ENCODE measurements around the gene ERLEC1. TPM values are rescaled to one million over a fixed set of nuclear protein-coding genes. Genes with fewer than 3 reads are reported as not detected.
"Not testable (repeated sequence)": the region's sequence is repeated elsewhere in the genome, so short reads cannot be mapped to it uniquely, and the experiment has no call there.

The ERLEC1 gene
- total RNA-seq, 1 experiment from 2014 or later, result 79.2 TPM

DNA sequence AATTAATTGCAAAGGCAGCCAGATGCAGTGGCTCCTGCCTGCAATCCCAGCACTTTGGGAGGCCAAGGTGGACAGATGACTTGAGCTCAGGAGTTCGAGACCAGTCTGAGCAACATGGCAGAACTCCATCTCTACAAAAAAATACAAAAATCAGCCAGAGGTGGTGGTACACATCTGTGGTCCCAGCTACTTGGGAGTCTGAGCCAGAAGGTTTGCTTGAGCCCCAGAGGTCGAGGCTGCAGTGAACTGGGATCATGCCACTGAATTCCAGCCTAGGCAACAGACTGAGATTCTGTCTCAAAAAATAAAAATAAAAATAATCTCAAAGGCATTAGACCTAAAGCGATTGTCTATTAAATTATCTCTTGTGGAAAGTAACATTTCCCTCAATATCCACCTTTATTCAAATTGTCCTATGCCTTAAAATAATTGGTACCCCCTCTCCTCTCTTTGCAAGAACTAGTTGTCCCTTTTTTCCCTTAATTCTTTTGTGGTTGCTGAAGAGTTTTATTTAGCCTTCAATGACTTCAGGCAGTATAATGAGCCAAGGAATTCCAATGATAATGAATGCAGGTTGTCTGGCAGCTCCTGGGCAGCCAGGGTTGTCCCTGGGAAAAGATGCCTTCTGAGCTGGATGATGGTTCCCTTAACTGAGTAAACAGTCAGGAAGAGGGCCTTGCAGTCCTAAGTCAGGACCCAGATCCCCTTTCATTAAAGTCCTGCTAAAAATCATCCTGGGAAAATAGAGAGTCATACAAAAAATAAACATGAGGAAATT is 40.7 kb downstream of the ERLEC1 start:
- no peak overlapping the region for H3K4me3 ChIP-seq
- 0 out of 2 replicates have a peak, but pooled peaks cover 2% of the 10 kb centered on the region for H3K9me3 ChIP-seq (replicated peaks)
- no peak overlapping the region for H3K27ac ChIP-seq
- DNase-seq (ENCODE audit: low read depth in 1 of 2, low spot score in 2 of 2), result no peak
- no peaks in the 10 kb centered on the region for H3K27me3 ChIP-seq (replicated peaks)
- H3K4me1 ChIP-seq (replicated peaks), result no peaks in the 10 kb centered on the region
- H3K36me3 ChIP-seq, result no peaks in the 10 kb centered on the region

DNA sequence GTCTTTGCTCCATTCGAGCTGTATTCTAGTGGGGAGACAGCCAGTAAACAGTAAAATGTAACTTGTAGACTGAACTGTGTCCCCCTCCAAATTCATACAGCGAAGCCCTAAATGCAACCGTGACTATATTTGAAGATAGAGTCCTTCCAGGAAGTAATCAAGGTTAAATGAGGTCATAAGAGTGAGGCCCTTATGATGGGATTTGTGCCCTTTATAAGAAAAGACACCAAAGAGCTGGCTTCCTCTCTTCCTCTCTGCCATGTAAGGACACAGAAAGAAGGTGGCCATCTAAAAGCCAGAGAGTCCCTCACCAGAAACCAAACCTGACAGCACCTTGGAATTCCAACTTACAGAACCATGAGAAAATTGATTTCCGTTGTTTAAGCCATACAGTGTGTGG is 41.5 kb downstream of the ERLEC1 start:
- 0 out of 2 replicates have a peak, but pooled peaks cover 2% of the 10 kb centered on the region for H3K9me3 ChIP-seq (replicated peaks)
- no peak overlapping the region for H3K4me3 ChIP-seq
- H3K36me3 ChIP-seq, result no peaks in the 10 kb centered on the region
- no peaks in the 10 kb centered on the region for H3K4me1 ChIP-seq (replicated peaks)
- no peak for DNase-seq (ENCODE audit: low read depth in 1 of 2, low spot score in 2 of 2)
- no peak overlapping the region for H3K27ac ChIP-seq
- H3K27me3 ChIP-seq (replicated peaks), result no peaks in the 10 kb centered on the region

DNA sequence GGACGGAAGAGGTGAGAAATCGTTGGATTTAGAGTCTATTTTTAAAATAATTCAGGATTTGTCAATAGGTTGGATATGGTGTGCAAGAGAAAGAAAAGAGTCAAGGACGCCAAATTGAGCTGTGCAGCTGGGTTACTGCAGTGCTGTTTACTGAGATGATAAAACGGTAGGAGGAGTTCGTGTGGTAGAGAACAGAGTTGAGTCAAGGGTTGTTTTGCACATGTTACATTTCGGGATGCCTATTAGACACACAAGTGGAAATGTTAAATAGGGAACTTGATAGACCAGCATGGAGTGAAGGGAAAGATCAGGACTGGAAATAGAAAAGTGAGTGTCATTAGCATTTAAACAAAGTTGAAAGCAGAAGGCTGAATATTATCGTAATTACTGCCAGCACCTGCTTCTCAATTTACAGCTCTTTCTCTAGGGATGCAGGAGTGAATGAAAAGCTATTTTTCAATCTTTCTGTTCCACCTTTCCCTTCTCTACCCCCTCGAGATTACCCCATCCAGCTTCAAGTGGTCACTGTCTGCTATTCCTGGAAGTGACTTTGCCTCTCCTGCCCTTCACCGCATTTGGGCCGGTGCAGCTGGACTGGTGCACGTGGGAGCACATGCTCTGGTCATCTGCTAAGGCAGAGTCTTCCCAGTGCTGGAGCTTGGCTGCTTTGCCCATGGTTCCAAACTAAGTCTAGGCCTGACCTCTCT is 42.6 kb downstream of the ERLEC1 start:
- no peak overlapping the region for H3K27ac ChIP-seq
- no peak for DNase-seq (ENCODE audit: low read depth in 1 of 2, low spot score in 2 of 2)
- H3K36me3 ChIP-seq, result no peaks in the 10 kb centered on the region
- no peaks in the 10 kb centered on the region for H3K27me3 ChIP-seq (replicated peaks)
- H3K4me3 ChIP-seq, result no peak overlapping the region
- H3K9me3 ChIP-seq (replicated peaks), result 0 out of 2 replicates have a peak, but pooled peaks cover 2% of the 10 kb centered on the region
- H3K4me1 ChIP-seq (replicated peaks), result no peaks in the 10 kb centered on the region

DNA sequence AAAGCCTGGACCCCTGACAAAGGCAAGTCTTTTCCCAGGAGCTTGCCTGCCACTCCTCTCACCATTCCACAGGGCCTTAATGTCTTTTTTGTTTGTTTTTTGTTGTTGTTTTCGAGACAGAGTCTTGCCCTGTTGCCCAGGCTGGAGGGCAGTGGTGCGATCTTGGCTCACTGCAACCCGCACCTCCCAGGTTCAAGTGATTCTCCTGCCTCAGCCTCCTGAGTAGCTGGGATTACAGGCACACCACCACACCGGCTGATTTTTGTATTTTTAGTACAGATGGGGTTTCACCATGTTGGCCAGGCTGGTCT is 43.1 kb downstream of the ERLEC1 start:
- not testable (repeated sequence) for H3K27ac ChIP-seq; H3K36me3 ChIP-seq; H3K9me3 ChIP-seq (replicated peaks); H3K4me1 ChIP-seq (replicated peaks); DNase-seq (ENCODE audit: low read depth in 1 of 2, low spot score in 2 of 2); H3K4me3 ChIP-seq; H3K27me3 ChIP-seq (replicated peaks)

DNA sequence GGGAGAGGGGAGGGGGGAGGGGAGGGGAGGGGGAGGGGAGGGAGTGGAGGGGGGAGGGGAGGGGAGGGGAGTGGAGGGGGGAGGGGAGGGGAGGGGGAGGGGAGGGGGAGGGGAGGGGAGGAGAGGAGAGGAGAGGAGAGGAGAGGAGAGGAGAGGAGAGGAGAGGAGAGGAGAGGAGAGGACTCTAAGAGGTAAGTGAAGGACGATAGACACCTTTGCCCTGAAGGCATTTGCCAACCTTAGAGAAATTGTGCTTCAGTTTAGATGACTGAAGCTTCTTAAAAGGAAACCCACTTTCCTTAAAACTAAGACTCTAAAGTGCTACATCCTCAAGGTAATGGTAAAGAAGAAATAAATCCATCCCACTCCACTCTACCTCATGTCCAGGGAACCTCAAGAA is 53.7 kb downstream of the ERLEC1 start:
- Histone ChIP-seq H3K27me3 (replicated peaks) (no peaks in the 10 kb centered on the region), H3K4me1 (replicated peaks) (no peaks in the 10 kb centered on the region; the same call in 1 of the 2 replicates), H3K27ac (no peak overlapping the region), H3K36me3 (no peaks in the 10 kb centered on the region), H3K9me3 (replicated peaks) (no peaks in the 10 kb centered on the region), H3K4me3 (no peak overlapping the region)
- no peak for DNase-seq (ENCODE audit: low read depth in 1 of 2, low spot score in 2 of 2)

DNA sequence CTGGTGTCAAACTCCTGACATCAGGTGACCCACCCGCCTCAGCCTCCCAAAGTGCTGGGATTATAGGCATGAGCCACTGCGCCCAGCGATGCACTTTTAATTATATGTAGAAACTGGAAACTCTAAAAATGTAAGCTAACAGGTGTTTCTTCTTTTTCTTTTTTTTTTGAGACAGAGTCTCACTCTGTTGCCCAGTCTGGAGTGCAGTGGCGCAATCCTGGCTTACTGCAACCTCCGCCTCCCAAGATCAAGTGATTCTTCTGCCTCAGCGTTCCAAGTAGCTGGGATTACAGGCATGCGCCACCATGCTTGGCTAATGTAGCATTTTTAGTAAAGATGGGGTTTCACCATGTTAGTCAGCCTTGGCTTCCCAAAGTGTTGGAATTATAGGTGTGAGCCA is 54.8 kb downstream of the ERLEC1 start:
- H3K9me3 ChIP-seq (replicated peaks); DNase-seq (ENCODE audit: low read depth in 1 of 2, low spot score in 2 of 2); H3K36me3 ChIP-seq; H3K4me1 ChIP-seq (replicated peaks); H3K4me3 ChIP-seq; H3K27ac ChIP-seq; H3K27me3 ChIP-seq (replicated peaks): not testable (repeated sequence)

DNA sequence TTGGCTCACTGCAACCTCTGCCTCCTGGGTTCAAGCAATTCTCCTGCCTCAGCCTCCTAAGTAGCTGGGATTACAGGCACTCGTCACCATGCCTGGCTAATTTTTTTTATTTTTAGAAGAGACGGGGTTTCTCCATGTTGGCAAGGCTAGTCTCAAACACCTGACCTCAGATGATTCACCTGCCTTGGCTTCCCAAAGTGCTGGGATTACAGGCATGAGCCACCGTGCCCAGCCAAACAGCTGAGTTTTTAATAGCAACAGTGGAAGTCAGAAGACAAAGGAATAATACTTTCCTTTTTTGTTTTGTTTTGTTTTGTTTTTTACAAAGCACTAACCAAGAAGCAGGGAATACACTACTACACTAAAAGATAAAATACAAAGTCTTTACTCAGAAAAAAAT is 56.0 kb downstream of the ERLEC1 start:
- DNase-seq (ENCODE audit: low read depth in 1 of 2, low spot score in 2 of 2), result no peak
- H3K27me3 ChIP-seq (replicated peaks), result no peaks in the 10 kb centered on the region
- H3K36me3 ChIP-seq, result peaks cover under 1% of the 10 kb centered on the region; the same call in 1 of the 2 replicates
- no peak overlapping the region for H3K27ac ChIP-seq
- no peaks in the 10 kb centered on the region for H3K9me3 ChIP-seq (replicated peaks)
- H3K4me3 ChIP-seq, result no peak overlapping the region
- no peaks in the 10 kb centered on the region; the same call in 1 of the 2 replicates for H3K4me1 ChIP-seq (replicated peaks)

DNA sequence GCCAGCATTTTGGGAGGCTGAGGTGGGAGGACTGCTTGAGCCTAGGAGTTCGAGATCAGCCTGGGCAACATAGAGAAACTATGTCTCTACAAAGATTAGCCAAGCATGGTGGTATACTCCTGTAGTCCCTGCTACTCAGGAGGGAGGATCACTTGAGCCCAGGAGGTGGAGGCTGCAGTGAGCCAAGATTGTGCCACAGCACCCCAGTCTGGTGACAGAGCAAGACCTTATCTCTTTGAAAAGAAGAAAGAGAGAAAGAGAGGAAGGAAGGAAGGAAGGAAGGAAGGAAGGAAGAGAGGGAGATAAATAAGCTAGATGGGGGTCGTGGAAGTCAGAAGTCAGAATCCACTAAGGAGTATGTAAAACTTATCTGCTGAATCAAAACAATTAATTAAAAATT is 56.8 kb downstream of the ERLEC1 start:
- H3K4me3 ChIP-seq, result no peak overlapping the region
- no peaks in the 10 kb centered on the region for H3K9me3 ChIP-seq (replicated peaks)
- H3K27ac ChIP-seq, result no peak overlapping the region
- H3K36me3 ChIP-seq, result peaks cover 3% of the 10 kb centered on the region; the same call in 1 of the 2 replicates
- no peak for DNase-seq (ENCODE audit: low read depth in 1 of 2, low spot score in 2 of 2)
- no peaks in the 10 kb centered on the region for H3K27me3 ChIP-seq (replicated peaks)
- H3K4me1 ChIP-seq (replicated peaks), result no peaks in the 10 kb centered on the region; the same call in 1 of the 2 replicates

DNA sequence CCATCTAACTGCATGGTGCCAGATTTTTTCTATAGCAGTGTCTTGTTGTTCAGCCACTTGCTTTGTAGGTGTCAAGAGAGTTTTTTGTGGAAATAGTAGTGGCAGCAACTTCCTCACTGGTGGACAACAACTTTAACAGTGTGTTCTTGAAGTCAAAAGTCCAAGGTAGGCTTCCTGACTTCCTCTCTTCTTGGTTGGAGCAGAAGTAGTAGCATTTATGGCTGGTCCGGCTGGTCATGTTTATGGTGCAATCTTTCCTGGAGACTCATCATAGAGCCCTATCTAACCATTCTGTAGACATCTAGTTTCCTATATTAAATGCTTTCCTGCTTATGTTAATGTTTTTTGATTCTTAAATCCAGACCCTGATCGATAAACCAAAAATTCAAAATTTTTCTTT is 61.2 kb downstream of the ERLEC1 start:
- no peaks in the 10 kb centered on the region; the same call in 1 of the 2 replicates for H3K4me1 ChIP-seq (replicated peaks)
- DNase-seq (ENCODE audit: low read depth in 1 of 2, low spot score in 2 of 2), result no peak
- no peaks in the 10 kb centered on the region for H3K27me3 ChIP-seq (replicated peaks)
- no peak overlapping the region for H3K27ac ChIP-seq
- H3K36me3 ChIP-seq, result peaks cover 9% of the 10 kb centered on the region
- no peaks in the 10 kb centered on the region for H3K9me3 ChIP-seq (replicated peaks)
- H3K4me3 ChIP-seq, result no peak overlapping the region

DNA sequence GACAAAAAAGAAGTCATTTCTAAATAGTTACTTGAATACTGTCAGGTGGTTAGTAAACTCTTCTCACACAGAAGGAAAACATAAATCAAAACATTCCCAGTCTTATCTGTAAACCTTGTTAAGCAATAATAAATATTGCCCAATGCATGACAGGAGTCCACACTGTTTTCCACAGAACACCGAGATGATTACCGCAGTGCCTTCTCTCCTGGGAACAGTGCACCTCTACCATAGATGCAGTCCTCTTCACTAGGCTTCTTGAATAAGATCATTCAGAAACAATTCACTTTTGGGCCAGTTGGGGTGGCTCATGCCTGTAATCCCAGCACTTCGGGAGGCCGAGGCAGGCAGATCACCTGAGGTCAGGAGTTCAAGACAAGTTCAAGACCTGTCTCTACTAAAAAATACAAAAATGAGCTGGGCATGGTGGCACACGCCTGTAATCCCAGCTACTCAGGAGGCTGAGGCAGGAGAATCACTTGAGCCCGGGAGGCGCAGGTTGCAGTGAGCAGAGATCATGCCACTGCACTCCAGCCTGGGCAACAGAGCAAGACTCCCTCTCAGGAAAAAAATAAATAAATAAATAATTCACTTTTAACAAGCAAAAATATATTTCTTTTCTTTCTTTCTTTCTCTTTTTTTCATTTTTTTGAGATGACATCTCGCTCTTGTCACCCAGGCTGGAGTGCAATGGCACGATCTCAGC is 64.4 kb downstream of the ERLEC1 start:
- not testable (repeated sequence) for H3K27me3 ChIP-seq (replicated peaks); H3K4me1 ChIP-seq (replicated peaks); H3K9me3 ChIP-seq (replicated peaks); DNase-seq (ENCODE audit: low read depth in 1 of 2, low spot score in 2 of 2); H3K4me3 ChIP-seq; H3K27ac ChIP-seq
- H3K36me3 ChIP-seq, result peaks cover 24% of the 10 kb centered on the region

DNA sequence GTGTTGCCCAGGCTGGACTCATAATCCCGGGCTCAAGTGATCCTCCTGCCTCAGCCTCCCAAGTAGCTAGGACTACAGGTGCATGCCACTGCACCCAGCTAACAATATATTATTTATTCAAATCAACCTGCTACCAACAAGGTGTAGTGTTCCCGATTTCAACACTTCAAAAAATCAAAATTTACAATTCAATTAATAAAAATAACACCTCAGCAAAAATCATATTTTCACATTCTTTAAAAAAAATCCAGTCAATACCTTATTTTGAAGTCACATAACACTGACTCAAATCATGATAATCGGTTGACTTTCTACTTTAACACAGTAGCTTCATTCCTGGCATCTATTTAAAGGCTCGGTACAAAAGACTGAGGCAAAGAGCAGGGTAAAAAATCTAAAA is 65.7 kb downstream of the ERLEC1 start:
- H3K9me3 ChIP-seq (replicated peaks), result no peaks in the 10 kb centered on the region
- H3K27ac ChIP-seq, result no peak overlapping the region
- H3K4me1 ChIP-seq (replicated peaks), result no peaks in the 10 kb centered on the region
- no peaks in the 10 kb centered on the region for H3K27me3 ChIP-seq (replicated peaks)
- no peak for DNase-seq (ENCODE audit: low read depth in 1 of 2, low spot score in 2 of 2)
- H3K36me3 ChIP-seq, result peaks cover 24% of the 10 kb centered on the region
- H3K4me3 ChIP-seq, result no peak overlapping the region

DNA sequence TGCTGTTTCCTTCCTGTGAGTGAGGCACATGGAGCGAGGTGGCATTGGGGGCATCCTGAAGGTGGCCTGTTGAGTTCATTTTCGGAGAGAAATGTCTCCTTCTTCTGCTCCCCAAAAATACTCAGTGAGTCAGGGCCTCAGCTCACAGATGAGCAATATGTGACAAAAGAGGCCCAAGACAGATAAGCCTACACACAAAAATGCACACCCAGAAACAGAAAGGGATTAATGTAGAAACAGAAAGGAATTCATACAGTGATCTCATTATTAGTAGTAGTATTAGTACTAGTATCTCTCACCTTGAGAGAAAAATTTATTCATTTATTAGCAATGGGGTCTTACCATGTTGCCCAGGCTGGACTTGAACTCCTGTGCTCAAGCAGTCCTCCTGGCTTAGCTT is 67.8 kb downstream of the ERLEC1 start:
- Histone ChIP-seq H3K4me1 (replicated peaks) (no peaks in the 10 kb centered on the region), H3K36me3 (peaks cover 21% of the 10 kb centered on the region), H3K4me3 (no peak overlapping the region), H3K27ac (no peak overlapping the region), H3K9me3 (replicated peaks) (no peaks in the 10 kb centered on the region), H3K27me3 (replicated peaks) (no peaks in the 10 kb centered on the region)
- DNase-seq (ENCODE audit: low read depth in 1 of 2, low spot score in 2 of 2), result no peak

DNA sequence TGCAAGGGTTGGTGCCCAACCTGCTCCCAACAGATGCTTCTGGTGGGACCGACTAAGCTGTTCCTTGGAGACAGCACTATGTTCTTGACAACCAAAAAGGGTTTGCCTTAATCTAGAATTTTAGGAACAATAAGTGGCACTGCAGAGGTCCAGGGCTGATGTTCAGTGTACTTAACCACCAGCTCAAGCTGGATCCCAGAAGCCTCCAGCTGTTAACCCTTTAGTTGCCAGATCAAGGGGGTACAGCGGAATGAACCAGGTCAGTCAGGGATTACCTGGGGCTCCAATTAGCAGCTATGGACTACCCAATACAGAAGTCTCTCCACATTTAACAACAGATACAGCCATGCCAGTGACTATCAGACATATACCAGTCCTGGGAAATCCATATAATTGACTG is 69.4 kb downstream of the ERLEC1 start:
- H3K4me1 ChIP-seq (replicated peaks), result no peaks in the 10 kb centered on the region
- no peaks in the 10 kb centered on the region for H3K27me3 ChIP-seq (replicated peaks)
- no peak for DNase-seq (ENCODE audit: low read depth in 1 of 2, low spot score in 2 of 2)
- H3K27ac ChIP-seq, result no peak overlapping the region
- no peaks in the 10 kb centered on the region for H3K9me3 ChIP-seq (replicated peaks)
- H3K4me3 ChIP-seq, result no peak overlapping the region
- H3K36me3 ChIP-seq, result peaks cover 26% of the 10 kb centered on the region

All from SJSA1 (cell line).